ENCODE data around the gene COPG1. TPM values are rescaled to one million over a fixed set of nuclear protein-coding genes. Genes with fewer than 3 reads are reported as not detected.

COPG1 gene
- total and polyA plus RNA-seq, 2 of the 13 experiments (the other 11 are each of a cell fraction or from before 2014, with no cell fraction given), result 98.6 to 166 TPM

DNA sequence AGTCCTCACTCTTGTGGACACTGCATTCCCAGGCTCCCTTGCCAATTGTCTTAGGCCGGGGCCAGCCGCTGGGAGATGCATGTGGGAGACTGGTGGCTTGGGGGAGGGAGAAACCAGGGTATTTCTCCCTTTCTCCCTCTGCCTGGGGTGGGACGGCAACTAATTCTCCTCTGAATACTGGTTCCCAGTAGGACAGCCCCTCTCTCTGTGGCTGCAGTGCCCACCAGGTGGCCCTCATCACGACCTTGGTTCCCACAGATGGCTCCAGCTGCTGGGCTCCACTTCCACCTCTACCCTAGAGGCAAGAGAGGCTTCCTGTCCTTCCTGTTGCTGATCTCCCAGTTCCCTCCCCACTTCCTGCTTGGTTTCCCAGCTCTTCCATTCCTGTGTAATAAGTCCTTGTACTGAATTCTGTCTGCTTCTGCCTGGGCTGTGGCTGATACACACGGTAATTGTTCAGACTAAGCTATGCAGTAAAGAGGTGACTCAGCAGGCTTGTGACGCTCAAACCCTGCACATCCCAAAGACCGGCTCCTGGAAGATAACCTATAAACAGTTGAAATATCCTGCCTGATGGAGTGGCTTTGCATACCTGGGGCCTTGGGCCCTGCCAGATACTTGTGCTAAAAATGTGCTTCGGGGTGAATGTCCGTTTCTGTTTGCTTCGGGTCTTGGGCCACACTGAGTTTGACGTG, 20.4 kb upstream of the COPG1 start (continued):
- TF ChIP-seq, protein P1, sequence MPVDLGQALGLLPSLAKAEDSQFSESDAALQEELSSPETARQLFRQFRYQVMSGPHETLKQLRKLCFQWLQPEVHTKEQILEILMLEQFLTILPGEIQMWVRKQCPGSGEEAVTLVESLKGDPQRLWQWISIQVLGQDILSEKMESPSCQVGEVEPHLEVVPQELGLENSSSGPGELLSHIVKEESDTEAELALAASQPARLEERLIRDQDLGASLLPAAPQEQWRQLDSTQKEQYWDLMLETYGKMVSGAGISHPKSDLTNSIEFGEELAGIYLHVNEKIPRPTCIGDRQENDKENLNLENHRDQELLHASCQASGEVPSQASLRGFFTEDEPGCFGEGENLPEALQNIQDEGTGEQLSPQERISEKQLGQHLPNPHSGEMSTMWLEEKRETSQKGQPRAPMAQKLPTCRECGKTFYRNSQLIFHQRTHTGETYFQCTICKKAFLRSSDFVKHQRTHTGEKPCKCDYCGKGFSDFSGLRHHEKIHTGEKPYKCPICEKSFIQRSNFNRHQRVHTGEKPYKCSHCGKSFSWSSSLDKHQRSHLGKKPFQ (CRISPR knock-in tag; IDR thresholded peaks at IDR 0.05; ENCODE audit: insufficient replicate concordance), result no peak
- TF ChIP-seq SNAI1 (CRISPR knock-in tag; IDR thresholded peaks at IDR 0.05; ENCODE audit: borderline replicate concordance), result no peak
- TF ChIP-seq, protein P2, sequence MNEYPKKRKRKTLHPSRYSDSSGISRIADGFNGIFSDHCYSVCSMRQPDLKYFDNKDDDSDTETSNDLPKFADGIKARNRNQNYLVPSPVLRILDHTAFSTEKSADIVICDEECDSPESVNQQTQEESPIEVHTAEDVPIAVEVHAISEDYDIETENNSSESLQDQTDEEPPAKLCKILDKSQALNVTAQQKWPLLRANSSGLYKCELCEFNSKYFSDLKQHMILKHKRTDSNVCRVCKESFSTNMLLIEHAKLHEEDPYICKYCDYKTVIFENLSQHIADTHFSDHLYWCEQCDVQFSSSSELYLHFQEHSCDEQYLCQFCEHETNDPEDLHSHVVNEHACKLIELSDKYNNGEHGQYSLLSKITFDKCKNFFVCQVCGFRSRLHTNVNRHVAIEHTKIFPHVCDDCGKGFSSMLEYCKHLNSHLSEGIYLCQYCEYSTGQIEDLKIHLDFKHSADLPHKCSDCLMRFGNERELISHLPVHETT (CRISPR knock-in tag; conservative IDR thresholded peaks at IDR 0.05), result no peak
- TF ChIP-seq ZNF124 (CRISPR knock-in tag; IDR thresholded peaks at IDR 0.05), result no peak
- TF ChIP-seq ZFY (CRISPR knock-in tag; IDR thresholded peaks at IDR 0.05), result 0 out of 2 replicates have a peak, but pooled peaks have one; percentile 17
- no peak for TF ChIP-seq ZNF496 (CRISPR knock-in tag; IDR thresholded peaks at IDR 0.05; ENCODE audit: insufficient replicate concordance)
- no peak for TF ChIP-seq ZNF614 (CRISPR knock-in tag; IDR thresholded peaks at IDR 0.05; ENCODE audit: borderline replicate concordance)
- no peak for TF ChIP-seq KAT2B (IDR thresholded peaks at IDR 0.05; ENCODE audit: borderline replicate concordance, low read depth, low read length)
- TF ChIP-seq DNMT1 (CRISPR knock-in tag; IDR thresholded peaks at IDR 0.05), result no peak
- TF ChIP-seq ELF1 (CRISPR knock-in tag; IDR thresholded peaks at IDR 0.05), result peak; percentile 63
- TF ChIP-seq MIER3 (CRISPR knock-in tag; IDR thresholded peaks at IDR 0.05; ENCODE audit: borderline replicate concordance), result no peak
- TF ChIP-seq, protein P3, sequence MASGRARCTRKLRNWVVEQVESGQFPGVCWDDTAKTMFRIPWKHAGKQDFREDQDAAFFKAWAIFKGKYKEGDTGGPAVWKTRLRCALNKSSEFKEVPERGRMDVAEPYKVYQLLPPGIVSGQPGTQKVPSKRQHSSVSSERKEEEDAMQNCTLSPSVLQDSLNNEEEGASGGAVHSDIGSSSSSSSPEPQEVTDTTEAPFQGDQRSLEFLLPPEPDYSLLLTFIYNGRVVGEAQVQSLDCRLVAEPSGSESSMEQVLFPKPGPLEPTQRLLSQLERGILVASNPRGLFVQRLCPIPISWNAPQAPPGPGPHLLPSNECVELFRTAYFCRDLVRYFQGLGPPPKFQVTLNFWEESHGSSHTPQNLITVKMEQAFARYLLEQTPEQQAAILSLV (CRISPR knock-in tag; IDR thresholded peaks at IDR 0.05; ENCODE audit: borderline replicate concordance), result no peak
- no peak for TF ChIP-seq ZNF629 (CRISPR knock-in tag; conservative IDR thresholded peaks at IDR 0.05)
- no peak for TF ChIP-seq RFXAP (CRISPR knock-in tag; IDR thresholded peaks at IDR 0.05; ENCODE audit: borderline replicate concordance)
- no peak for TF ChIP-seq KLF13 (CRISPR knock-in tag; IDR thresholded peaks at IDR 0.05)
- no peak for TF ChIP-seq ZNF24 (IDR thresholded peaks at IDR 0.05)
- TF ChIP-seq ZNF446 (CRISPR knock-in tag; IDR thresholded peaks at IDR 0.05), result no peak
- TF ChIP-seq, protein P4, sequence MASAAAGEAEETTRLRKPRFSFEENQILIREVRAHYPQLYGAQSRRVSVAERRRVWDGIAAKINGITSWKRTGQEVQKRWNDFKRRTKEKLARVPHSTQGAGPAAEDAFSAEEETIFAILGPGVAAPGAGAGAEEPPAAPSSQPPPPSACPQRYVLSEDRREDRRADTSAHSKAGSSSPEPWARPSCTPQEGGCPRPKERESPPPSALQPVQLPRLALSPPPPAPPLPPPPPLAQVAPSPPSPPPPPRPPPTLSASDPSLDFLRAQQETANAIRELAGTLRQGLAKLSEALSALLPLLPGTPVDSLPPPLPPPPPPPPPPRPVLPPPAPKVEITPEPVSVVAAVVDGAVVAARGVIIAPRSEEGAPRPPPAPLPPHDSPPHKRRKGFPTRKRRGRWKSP (CRISPR knock-in tag; IDR thresholded peaks at IDR 0.05), result no peak
- TF ChIP-seq, protein P5, sequence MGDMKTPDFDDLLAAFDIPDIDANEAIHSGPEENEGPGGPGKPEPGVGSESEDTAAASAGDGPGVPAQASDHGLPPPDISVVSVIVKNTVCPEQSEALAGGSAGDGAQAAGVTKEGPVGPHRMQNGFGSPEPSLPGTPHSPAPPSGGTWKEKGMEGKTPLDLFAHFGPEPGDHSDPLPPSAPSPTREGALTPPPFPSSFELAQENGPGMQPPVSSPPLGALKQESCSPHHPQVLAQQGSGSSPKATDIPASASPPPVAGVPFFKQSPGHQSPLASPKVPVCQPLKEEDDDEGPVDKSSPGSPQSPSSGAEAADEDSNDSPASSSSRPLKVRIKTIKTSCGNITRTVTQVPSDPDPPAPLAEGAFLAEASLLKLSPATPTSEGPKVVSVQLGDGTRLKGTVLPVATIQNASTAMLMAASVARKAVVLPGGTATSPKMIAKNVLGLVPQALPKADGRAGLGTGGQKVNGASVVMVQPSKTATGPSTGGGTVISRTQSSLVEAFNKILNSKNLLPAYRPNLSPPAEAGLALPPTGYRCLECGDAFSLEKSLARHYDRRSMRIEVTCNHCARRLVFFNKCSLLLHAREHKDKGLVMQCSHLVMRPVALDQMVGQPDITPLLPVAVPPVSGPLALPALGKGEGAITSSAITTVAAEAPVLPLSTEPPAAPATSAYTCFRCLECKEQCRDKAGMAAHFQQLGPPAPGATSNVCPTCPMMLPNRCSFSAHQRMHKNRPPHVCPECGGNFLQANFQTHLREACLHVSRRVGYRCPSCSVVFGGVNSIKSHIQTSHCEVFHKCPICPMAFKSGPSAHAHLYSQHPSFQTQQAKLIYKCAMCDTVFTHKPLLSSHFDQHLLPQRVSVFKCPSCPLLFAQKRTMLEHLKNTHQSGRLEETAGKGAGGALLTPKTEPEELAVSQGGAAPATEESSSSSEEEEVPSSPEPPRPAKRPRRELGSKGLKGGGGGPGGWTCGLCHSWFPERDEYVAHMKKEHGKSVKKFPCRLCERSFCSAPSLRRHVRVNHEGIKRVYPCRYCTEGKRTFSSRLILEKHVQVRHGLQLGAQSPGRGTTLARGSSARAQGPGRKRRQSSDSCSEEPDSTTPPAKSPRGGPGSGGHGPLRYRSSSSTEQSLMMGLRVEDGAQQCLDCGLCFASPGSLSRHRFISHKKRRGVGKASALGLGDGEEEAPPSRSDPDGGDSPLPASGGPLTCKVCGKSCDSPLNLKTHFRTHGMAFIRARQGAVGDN (CRISPR knock-in tag; IDR thresholded peaks at IDR 0.05), result peak; percentile 58
